HCT116 (cell line): ENCODE results near the gene ACYP2. TPM values are rescaled to one million over a fixed set of nuclear protein-coding genes. Genes with fewer than 3 reads are reported as not detected.

Experiments used
- ATAC-seq: fragments of 200-7000 bp; cut with Tn5 transposase; 2 replicates; pipeline ENCODE4 v1.9.1; 2020; ENCODE audit warnings: mild to moderate bottlenecking, moderate library complexity
- BruUV-seq: library from RNA; stranded (reverse); fragments of 400-500 nt; replicated peaks from 2 replicates; lab custom pipeline; 2021; lab: Mats Ljungman, UMichigan
- CTCF ChIA-PET: fragments of 300-600 bp; sonication (Branson Sonifier 250); formaldehyde crosslinking; loops from one replicate; lab custom pipeline; 2021; ENCODE audit warnings: antibody characterized with exemption; lab: Charles Lee
- POLR2A ChIA-PET: fragments of 300-600, 350-600 bp; sonication (Branson Sonifier 250); formaldehyde crosslinking; loops from one replicate; lab custom pipeline; 2021; ENCODE audit warnings: antibody characterized with exemption; lab: Charles Lee
- RAD21 ChIA-PET, 2 experiments: fragments of 300-600 bp; sonication (Branson Sonifier 250); formaldehyde crosslinking; loops; one replicate each; lab custom pipeline; 2023; ENCODE audit warnings: low total read pairs in 2 of 2; ENCODE audit not compliant: uncharacterized antibody in 2 of 2, unreplicated experiment in 2 of 2, low non-redundant PET in 1 of 2; lab: Charles Lee
- DNase-seq: peaks from one replicate; pipeline ENCODE4 v3.0.0-alpha.2; 2010; ENCODE audit warnings: low read depth, low spot score
- H2AFZ ChIP-seq: fragments of 200-600 bp; shearing (Covaris generic), sonication (generic); 2 replicates; pipeline ENCODE4 v1.6.1; 2017; ENCODE audit warnings: low read depth, mixed run types, mixed read lengths, antibody characterized with exemption, low read length; ENCODE audit not compliant: poor library complexity, severe bottlenecking
- H3K27ac ChIP-seq: 2 replicates; pipeline ENCODE4 v1.5.1; 2012; ENCODE audit warnings: low read depth, low read length
- H3K27me3 ChIP-seq: fragments of 200-600 bp; sonication (generic); 2 replicates; pipeline ENCODE4 v1.6.1; 2016; ENCODE audit warnings: mixed run types, low read length, mixed read lengths; ENCODE audit not compliant: insufficient read depth
- H3K36me3 ChIP-seq, 2 experiments: fragments of 200-500 bp in 1 of 2; fragments of 200-600 bp in 1 of 2; sonication (Bioruptor generic) in 1 of 2; sonication (generic) in 1 of 2; 2 replicates each; pipeline versions ENCODE4 v1.5.1 to v1.6.1; 2014 to 2016; ENCODE audit warnings: low read length in 2 of 2, inconsistent platforms in 1 of 2, mixed read lengths in 1 of 2, mixed run types in 1 of 2; ENCODE audit not compliant: insufficient read depth in 2 of 2, control insufficient read depth in 1 of 2
- H3K4me1 ChIP-seq, 2 experiments: fragments of 200-600 bp in 1 of 2; sonication (generic) in 1 of 2; 2 replicates each; pipeline versions ENCODE4 v1.5.1 to v1.6.1; 2012 to 2017; ENCODE audit warnings: low read length in 2 of 2, inconsistent platforms in 1 of 2, mild to moderate bottlenecking in 1 of 2, mixed read lengths in 1 of 2, mixed run types in 1 of 2, moderate library complexity in 1 of 2; ENCODE audit not compliant: insufficient read depth in 2 of 2, control insufficient read depth in 1 of 2
- H3K4me2 ChIP-seq: fragments of 200-600 bp; sonication (generic); 2 replicates; pipeline ENCODE4 v1.6.1; 2017; ENCODE audit warnings: mixed run types, low read length, mixed read lengths
- H3K4me3 ChIP-seq, 2 experiments: fragments of 200-600 bp in 1 of 2; sonication (generic) in 1 of 2; replicated peaks in 1 of 2; 2 replicates each; pipeline ENCODE4 v1.5.1; 2011 to 2016; ENCODE audit warnings: low read length in 2 of 2, control low read depth in 1 of 2, low read depth in 1 of 2, mild to moderate bottlenecking in 1 of 2, mixed read lengths in 1 of 2, mixed run types in 1 of 2
- H3K79me2 ChIP-seq: fragments of 200-600 bp; sonication (generic); 2 replicates; pipeline ENCODE4 v1.6.1; 2017; ENCODE audit warnings: mild to moderate bottlenecking, mixed run types, low read length, moderate library complexity, mixed read lengths; ENCODE audit not compliant: insufficient read depth
- H3K9ac ChIP-seq: fragments of 200-600 bp; sonication (generic); 2 replicates; pipeline ENCODE4 v1.6.1; 2016; ENCODE audit warnings: low read length, mixed read lengths
- H3K9me2 ChIP-seq: fragments of 200-600 bp; sonication (generic), shearing (Covaris generic); 2 replicates; pipeline ENCODE4 v1.6.1; 2017; ENCODE audit warnings: mixed run types, mild to moderate bottlenecking, moderate library complexity; ENCODE audit not compliant: insufficient read depth
- H3K9me3 ChIP-seq, 2 experiments: fragments of 200-500 bp in 1 of 2; fragments of 200-600 bp in 1 of 2; sonication (Bioruptor generic) in 1 of 2; sonication (generic) in 1 of 2; 2 replicates each; pipeline ENCODE4 v1.6.1; 2014 to 2017; ENCODE audit warnings: low read length in 2 of 2, mixed read lengths in 2 of 2, inconsistent platforms in 1 of 2, low read depth in 1 of 2, mild to moderate bottlenecking in 1 of 2, mixed run types in 1 of 2, moderate library complexity in 1 of 2; ENCODE audit not compliant: control insufficient read depth in 1 of 2, insufficient read depth in 1 of 2
- H4K20me1 ChIP-seq: fragments of 200-600 bp; sonication (generic), shearing (Covaris generic); 2 replicates; pipeline ENCODE4 v1.6.1; 2017; ENCODE audit warnings: mixed run types, mild to moderate bottlenecking, moderate library complexity; ENCODE audit not compliant: insufficient read depth
- ATF3 ChIP-seq: IDR thresholded peaks from 2 replicates; pipeline ENCODE4 v1.6.1; 2012
- CBX3 ChIP-seq: IDR thresholded peaks from 2 replicates; pipeline ENCODE4 v1.6.1; 2012; ENCODE audit warnings: low read depth
- CEBPB ChIP-seq: IDR thresholded peaks from 2 replicates; pipeline ENCODE4 v1.6.1; 2012; ENCODE audit warnings: low read depth
- CTCF ChIP-seq, 3 experiments: fragments of 200-600 bp in 1 of 3; sonication (generic) in 1 of 3; IDR thresholded peaks in 2 of 3; conservative IDR thresholded peaks in 1 of 3; 2 replicates each; pipeline ENCODE4 v1.5.1; 2012 to 2017; ENCODE audit warnings: low read depth in 2 of 3, low read length in 2 of 3, antibody characterized with exemption in 1 of 3, borderline replicate concordance in 1 of 3, control low read depth in 1 of 3, mild to moderate bottlenecking in 1 of 3, mixed read lengths in 1 of 3, mixed run types in 1 of 3, moderate library complexity in 1 of 3; ENCODE audit not compliant: insufficient read depth in 1 of 3
- EGR1 ChIP-seq: IDR thresholded peaks from 2 replicates; pipeline ENCODE4 v1.6.1; 2012; ENCODE audit warnings: low read depth
- EZH2 ChIP-seq: fragments of 200-600 bp; sonication (generic); IDR thresholded peaks from 2 replicates; pipeline ENCODE4 v1.6.1; 2017; ENCODE audit warnings: antibody characterized with exemption, mixed run types
- FOSL1 ChIP-seq: IDR thresholded peaks from 2 replicates; pipeline ENCODE4 v1.6.1; 2012; ENCODE audit warnings: low read depth
- JUND ChIP-seq: IDR thresholded peaks from 2 replicates; pipeline ENCODE4 v1.6.1; 2012
- MAX ChIP-seq: IDR thresholded peaks from 2 replicates; pipeline ENCODE4 v1.6.1; 2012
- POLR2A ChIP-seq: IDR thresholded peaks from 2 replicates; pipeline ENCODE4 v1.7.0; 2011; ENCODE audit warnings: borderline replicate concordance; ENCODE audit not compliant: insufficient read depth, insufficient read length; ENCODE audit errors: extremely low read depth
- POLR2AphosphoS5 ChIP-seq: IDR thresholded peaks from 2 replicates; pipeline ENCODE4 v1.6.1; 2011; ENCODE audit warnings: mild to moderate bottlenecking, low read depth, low read length, moderate library complexity
- RAD21 ChIP-seq: IDR thresholded peaks from 2 replicates; pipeline ENCODE4 v1.6.1; 2012; ENCODE audit warnings: low read depth, mild to moderate bottlenecking
- SIN3A ChIP-seq: IDR thresholded peaks from 2 replicates; pipeline ENCODE4 v1.6.1; 2012; ENCODE audit warnings: low read depth
- SP1 ChIP-seq: IDR thresholded peaks from 2 replicates; pipeline ENCODE4 v1.6.1; 2012; ENCODE audit warnings: low read depth
- ZBTB33 ChIP-seq: IDR thresholded peaks from 2 replicates; pipeline ENCODE4 v1.6.1; 2011; ENCODE audit warnings: mild to moderate bottlenecking, low read length, moderate library complexity; ENCODE audit not compliant: insufficient replicate concordance; ENCODE audit errors: extremely low read depth
- ZNF274 ChIP-seq: fragments of 200-500 bp; sonication (Bioruptor generic); IDR thresholded peaks from 2 replicates; pipeline ENCODE4 v1.6.1; 2014; ENCODE audit warnings: mild to moderate bottlenecking, low read depth, low read length, inconsistent platforms
- intact Hi-C: fragments of 100-400 bp; cut with micrococcal nuclease; formaldehyde crosslinking; loops from 2 replicates; pipeline ENCODE4 v1.10.0; 2022
- total RNA-seq: library from RNA; stranded (reverse); gene quantifications from one replicate; pipeline ENCODE4 v1.2.1, GENCODE V29; 2021; ENCODE audit not compliant: unreplicated experiment

The ACYP2 gene
- total RNA-seq, 1 experiment from 2014 or later: 9.4 TPM

GRCh38 chr2:54191361-54192135 lies 76.1 kb downstream of the ACYP2 start:
- H3K4me1 ChIP-seq: no peaks in the 10 kb centered on the region
- no peaks in the 10 kb centered on the region for H3K79me2 ChIP-seq
- DNase-seq (no peak), ATAC-seq (no peak)
- no peak overlapping the region for H2AFZ ChIP-seq
- no peak overlapping the region for H3K4me2 ChIP-seq
- TF ChIP-seq EGR1 (no peak), CEBPB (no peak), RAD21 (no peak), SP1 (no peak), POLR2AphosphoS5 (no peak), ZBTB33 (no peak), POLR2A (no peak), EZH2 (no peak), SIN3A (no peak), JUND (no peak), FOSL1 (no peak), MAX (no peak), CTCF (IDR thresholded peaks at IDR 0.05 in 2 of 3, conservative IDR thresholded peaks at IDR 0.05 in 1 of 3; ENCODE audit: borderline replicate concordance in 1 of 3, insufficient read depth in 1 of 3, low read depth in 2 of 3, low read length in 2 of 3) (no peak), CBX3 (no peak), ATF3 (no peak), ZNF274 (no peak)
- BruUV-seq: no TSS peak
- no peak overlapping the region for H3K4me3 ChIP-seq
- H3K9ac ChIP-seq: no peak overlapping the region
- H3K9me3 ChIP-seq: no peaks in the 10 kb centered on the region
- H3K9me2 ChIP-seq: no peaks in the 10 kb centered on the region
- no peaks in the 10 kb centered on the region for H4K20me1 ChIP-seq
- no peaks in the 10 kb centered on the region for H3K36me3 ChIP-seq
- ChIA-PET POLR2A (no interaction called here), RAD21 (no interaction called here), CTCF (no interaction called here)
- no peak overlapping the region for H3K27ac ChIP-seq
- intact Hi-C loops: no loop called here
- H3K27me3 ChIP-seq: no peaks in the 10 kb centered on the region
